H1 (cell line): ENCODE measurements around the gene ZBTB47. TPM values are rescaled to one million over a fixed set of nuclear protein-coding genes. Genes with fewer than 3 reads are reported as not detected.

Experiments used
- CTCF ChIA-PET: fragments of 300-600 bp; sonication (Branson Sonifier 250); formaldehyde crosslinking; loops from one replicate; lab custom pipeline; 2021; ENCODE audit not compliant: partially characterized antibody; lab: Charles Lee
- POLR2A ChIA-PET: fragments of 300-600 bp; sonication (Branson Sonifier 250); formaldehyde crosslinking; loops from one replicate; lab custom pipeline; 2021; ENCODE audit warnings: inconsistent platforms; ENCODE audit not compliant: partially characterized antibody; lab: Charles Lee
- DNase-seq, 2 experiments: peaks; one replicate each; pipeline versions ENCODE4 v3.0.0 to v3.0.0-alpha.2; 2010 to 2022; ENCODE audit warnings: low spot score in 2 of 2, low read depth in 1 of 2, mixed read lengths in 1 of 2
- FAIRE-seq: peaks from 2 replicates; lab custom pipeline; 2011; peaks lifted over from hg19 to GRCh38; lab: Jason Lieb, UNC
- H2AFZ ChIP-seq: 2 replicates; pipeline ENCODE4 v1.8.1; 2012; ENCODE audit warnings: low read length, inconsistent platforms
- H2AK5ac ChIP-seq: 2 replicates; pipeline ENCODE4 v1.6.1; 2013; ENCODE audit warnings: low read depth, low read length
- H2BK120ac ChIP-seq: replicated peaks from 2 replicates; pipeline ENCODE3; 2013; ENCODE audit warnings: low read depth, low read length, inconsistent platforms
- H2BK12ac ChIP-seq: 2 replicates; pipeline ENCODE4 v1.6.1; 2013; ENCODE audit warnings: low read depth, low read length
- H2BK15ac ChIP-seq: 2 replicates; pipeline ENCODE4 v1.6.1; 2013; ENCODE audit warnings: low read length
- H2BK20ac ChIP-seq: 2 replicates; pipeline ENCODE4 v1.6.1; 2013; ENCODE audit warnings: low read length
- H2BK5ac ChIP-seq: 2 replicates; pipeline ENCODE4 v1.6.1; 2013; ENCODE audit warnings: low read depth, low read length
- H3K14ac ChIP-seq: 2 replicates; pipeline ENCODE4 v1.6.1; 2013; ENCODE audit warnings: inconsistent platforms; ENCODE audit not compliant: insufficient read length
- H3K18ac ChIP-seq: 2 replicates; pipeline ENCODE4 v1.6.1; 2013; ENCODE audit warnings: low read length; ENCODE audit errors: extremely low read depth
- H3K23ac ChIP-seq: 2 replicates; pipeline ENCODE4 v1.6.1; 2013; ENCODE audit warnings: inconsistent platforms; ENCODE audit not compliant: insufficient read length
- H3K23me2 ChIP-seq: 2 replicates; pipeline ENCODE4 v1.6.1; 2013; ENCODE audit warnings: low read depth, low read length
- H3K27ac ChIP-seq: 2 replicates; pipeline ENCODE4 v1.6.1; 2011; ENCODE audit warnings: low read depth, low read length, inconsistent platforms
- H3K27me3 ChIP-seq, 4 experiments: replicated peaks in 1 of 4; 1 replicate in 1 of 4; 2 replicates in 3 of 4; pipeline versions ENCODE4 v1.6.1 to v1.8.1; 2011 to 2013; ENCODE audit warnings: low read length in 3 of 4, mild to moderate bottlenecking in 3 of 4, inconsistent platforms in 2 of 4, mixed read lengths in 2 of 4, moderate library complexity in 1 of 4; ENCODE audit not compliant: control insufficient read depth in 3 of 4, insufficient read depth in 3 of 4; ENCODE audit errors: extremely low read depth in 1 of 4
- H3K36me3 ChIP-seq, 4 experiments: 2 replicates each; pipeline versions ENCODE4 v1.6.1 to v1.8.1; 2011 to 2013; ENCODE audit warnings: mild to moderate bottlenecking in 4 of 4, low read length in 3 of 4, moderate library complexity in 2 of 4, control low read depth in 1 of 4, inconsistent platforms in 1 of 4; ENCODE audit not compliant: insufficient read depth in 4 of 4, control insufficient read depth in 2 of 4
- H3K4ac ChIP-seq: replicated peaks from 2 replicates; pipeline ENCODE3; 2013; ENCODE audit warnings: low read length, low read depth, mixed read lengths, inconsistent platforms; ENCODE audit not compliant: insufficient read length
- H3K4me1 ChIP-seq, 4 experiments: replicated peaks in 1 of 4; 1 replicate in 1 of 4; 2 replicates in 3 of 4; pipeline versions ENCODE4 v1.6.1 to v1.8.1; 2011 to 2013; ENCODE audit warnings: low read length in 3 of 4, inconsistent platforms in 2 of 4, mixed read lengths in 1 of 4; ENCODE audit not compliant: insufficient read depth in 4 of 4, control insufficient read depth in 3 of 4
- H3K4me2 ChIP-seq, 2 experiments: 2 replicates each; pipeline versions ENCODE4 v1.6.1 to v1.8.1; 2011 to 2013; ENCODE audit warnings: low read depth in 2 of 2, low read length in 2 of 2, control low read depth in 1 of 2, inconsistent platforms in 1 of 2, mild to moderate bottlenecking in 1 of 2; ENCODE audit not compliant: insufficient read depth in 1 of 2
- H3K4me3 ChIP-seq, 4 experiments: fragments of 200-600, 300-600 bp in 1 of 4; sonication (generic), shearing (Covaris generic), sonication (Bioruptor Twin) in 1 of 4; 2 replicates each; pipeline versions ENCODE4 v1.5.1 to v1.8.1; 2011 to 2016; ENCODE audit warnings: low read length in 4 of 4, low read depth in 3 of 4, control low read depth in 2 of 4, inconsistent platforms in 2 of 4, mild to moderate bottlenecking in 2 of 4, mixed read lengths in 1 of 4, moderate library complexity in 1 of 4; ENCODE audit not compliant: insufficient read depth in 2 of 4; ENCODE audit errors: extremely low read depth in 1 of 4
- H3K56ac ChIP-seq: replicated peaks from 2 replicates; pipeline ENCODE3; 2013; ENCODE audit warnings: low read depth, mild to moderate bottlenecking, mixed read lengths, low read length, inconsistent platforms; ENCODE audit not compliant: insufficient read length
- H3K79me1 ChIP-seq: 2 replicates; pipeline ENCODE4 v1.6.1; 2013; ENCODE audit warnings: low read depth, low read length, control low read depth
- H3K79me2 ChIP-seq, 2 experiments: 2 replicates each; pipeline versions ENCODE4 v1.6.1 to v1.8.1; 2012 to 2013; ENCODE audit warnings: low read length in 2 of 2, mild to moderate bottlenecking in 2 of 2, inconsistent platforms in 1 of 2; ENCODE audit not compliant: insufficient read depth in 2 of 2, control insufficient read depth in 1 of 2
- H3K9ac ChIP-seq, 4 experiments: replicated peaks in 1 of 4; 1 replicate in 1 of 4; 2 replicates in 3 of 4; pipeline versions ENCODE4 v1.6.1 to v1.8.1; 2011 to 2013; ENCODE audit warnings: low read depth in 3 of 4, low read length in 3 of 4, control low read depth in 2 of 4, mild to moderate bottlenecking in 2 of 4, moderate library complexity in 2 of 4, inconsistent platforms in 1 of 4; ENCODE audit errors: extremely low read depth in 1 of 4
- H3K9me3 ChIP-seq, 2 experiments: 2 replicates each; pipeline versions ENCODE4 v1.6.1 to v1.8.1; 2012 to 2013; ENCODE audit warnings: mild to moderate bottlenecking in 2 of 2, moderate library complexity in 2 of 2, control low read depth in 1 of 2, inconsistent platforms in 1 of 2, low read depth in 1 of 2, low read length in 1 of 2, mixed read lengths in 1 of 2; ENCODE audit not compliant: insufficient read depth in 2 of 2
- H4K20me1 ChIP-seq, 2 experiments: replicated peaks in 1 of 2; 2 replicates each; pipeline versions ENCODE3 to v1.8.1; 2011 to 2013; ENCODE audit warnings: inconsistent platforms in 2 of 2, low read length in 2 of 2, mild to moderate bottlenecking in 1 of 2; ENCODE audit not compliant: insufficient read depth in 2 of 2, control insufficient read depth in 1 of 2
- H4K5ac ChIP-seq: 2 replicates; pipeline ENCODE4 v1.6.1; 2013; ENCODE audit warnings: low read length, low read depth, mixed read lengths, inconsistent platforms; ENCODE audit not compliant: insufficient read length
- H4K8ac ChIP-seq: 2 replicates; pipeline ENCODE4 v1.8.0; 2013; ENCODE audit warnings: mild to moderate bottlenecking, moderate library complexity, low read length, inconsistent platforms; ENCODE audit not compliant: insufficient read depth; ENCODE audit errors: extremely low read depth
- H4K91ac ChIP-seq: replicated peaks from 2 replicates; pipeline ENCODE3; 2013; ENCODE audit warnings: low read length, mixed read lengths, inconsistent platforms; ENCODE audit not compliant: insufficient read length
- ATF2 ChIP-seq: IDR thresholded peaks from 2 replicates; pipeline ENCODE4 v1.6.1; 2012; ENCODE audit warnings: low read length, inconsistent platforms
- BACH1 ChIP-seq: IDR thresholded peaks from 2 replicates; pipeline ENCODE4 v1.6.1; 2012; ENCODE audit warnings: low read length, improper control_type of control experiment
- CTBP2 ChIP-seq: IDR thresholded peaks from 2 replicates; pipeline ENCODE4 v1.7.0; 2011; ENCODE audit warnings: borderline replicate concordance, mild to moderate bottlenecking, moderate library complexity, mixed read lengths, low read length; ENCODE audit not compliant: insufficient read depth, insufficient read length
- EZH2 ChIP-seq: fragments of 200-600 bp; sonication (generic); IDR thresholded peaks from 2 replicates; pipeline ENCODE4 v1.7.1; 2012; ENCODE audit warnings: low read depth, mild to moderate bottlenecking, moderate library complexity, low read length, inconsistent platforms; ENCODE audit not compliant: severe bottlenecking
- JUN ChIP-seq: IDR thresholded peaks from 2 replicates; pipeline ENCODE4 v1.6.1; 2011; ENCODE audit warnings: low read depth, mild to moderate bottlenecking, improper control_type of control experiment, low read length
- KDM4A ChIP-seq: IDR thresholded peaks from one replicate; pipeline ENCODE4 v1.7.1; 2012; ENCODE audit warnings: low read depth, mild to moderate bottlenecking, moderate library complexity, low read length, inconsistent platforms; ENCODE audit not compliant: severe bottlenecking
- NRF1 ChIP-seq: IDR thresholded peaks from 2 replicates; pipeline ENCODE4 v1.6.1; 2011; ENCODE audit warnings: mild to moderate bottlenecking, low read depth, low read length, improper control_type of control experiment
- POLR2A ChIP-seq, 2 experiments: IDR thresholded peaks; 1 replicate in 1 of 2; 2 replicates in 1 of 2; pipeline ENCODE4 v1.6.1; 2011; ENCODE audit warnings: low read depth in 2 of 2, low read length in 2 of 2, mild to moderate bottlenecking in 2 of 2; ENCODE audit errors: control extremely low read depth in 1 of 2
- SP1 ChIP-seq: IDR thresholded peaks from 2 replicates; pipeline ENCODE4 v1.6.1; 2011; ENCODE audit warnings: low read depth, low read length
- TCF12 ChIP-seq: IDR thresholded peaks from 2 replicates; pipeline ENCODE4 v1.6.1; 2011; ENCODE audit warnings: low read depth, mild to moderate bottlenecking, low read length
- USF2 ChIP-seq: IDR thresholded peaks from 2 replicates; pipeline ENCODE4 v1.6.1; 2011; ENCODE audit warnings: low read length, improper control_type of control experiment
- polyA plus RNA-seq, 7 experiments: library from polyadenylated mRNA; depleted of rRNA in 3 of 7; stranded (reverse) in 5 of 7; unstranded in 2 of 7; fragments of >200 nt in 5 of 7; fragments of 200-250 nt in 2 of 7; gene quantifications; 1 replicate in 5 of 7; 2 replicates in 1 of 7; 4 replicates in 1 of 7; pipeline versions ENCODE4 v1.2.1 to v1.2.3, GENCODE V29; 2011 to 2013; ENCODE audit warnings: missing spikeins in 2 of 7, mixed read lengths in 2 of 7
- total RNA-seq: library from RNA; stranded (reverse); fragmentation: NEBNext Ultra II Directional; extraction: Animal tissue kit (Norgen Biotek cat#: 25700); gene quantifications from 2 replicates; pipeline ENCODE4 v1.2.1, GENCODE V29; 2021

The ZBTB47 gene
- total and polyA plus RNA-seq, 2 of the 8 experiments (the other 6 are each of a cell fraction or from before 2014, with no cell fraction given) = 2.8 to 4.1 TPM

- H3K4me3 ChIP-seq = no peak overlapping the region
- no peak overlapping the region for H3K4me2 ChIP-seq
- H3K79me1 ChIP-seq = no peaks in the 10 kb centered on the region
- no peak overlapping the region for H2BK15ac ChIP-seq
- H4K20me1 ChIP-seq = no peaks in the 10 kb centered on the region
- H4K8ac ChIP-seq = no peak overlapping the region
- H2BK120ac ChIP-seq = no peak overlapping the region
- H2AFZ ChIP-seq = no peak overlapping the region
- no peak overlapping the region for H2BK12ac ChIP-seq
- H3K14ac ChIP-seq = no peak overlapping the region
- no peaks in the 10 kb centered on the region for H3K36me3 ChIP-seq
- H4K5ac ChIP-seq = no peak overlapping the region
- H3K9me3 ChIP-seq = no peaks in the 10 kb centered on the region
- H4K91ac ChIP-seq = no peak overlapping the region
- H3K27me3 ChIP-seq = 0 out of 7 replicates have a peak, but pooled peaks cover 0 to 2% (median 0%) of the 10 kb centered on the region in 4 experiments
- H3K27ac ChIP-seq = no peak overlapping the region
- H3K56ac ChIP-seq = no peak overlapping the region
- H3K9ac ChIP-seq = no peak overlapping the region
- TF ChIP-seq CTBP2 = no peak
- TF ChIP-seq USF2 = no peak
- no peak for TF ChIP-seq SP1
- no peak for TF ChIP-seq POLR2A (IDR thresholded peaks at IDR 0.05; ENCODE audit: control extremely low read depth in 1 of 2, low read depth in 2 of 2, low read length in 2 of 2)
- no peak for TF ChIP-seq NRF1
- TF ChIP-seq TCF12 = no peak
- no peak for TF ChIP-seq EZH2
- no peak for TF ChIP-seq BACH1
- TF ChIP-seq JUN = no peak
- no peak for TF ChIP-seq KDM4A
- TF ChIP-seq ATF2 = no peak
- no peaks in the 10 kb centered on the region for H3K79me2 ChIP-seq
- no peak overlapping the region for H2BK20ac ChIP-seq
- no peak for DNase-seq
- H3K4ac ChIP-seq = no peak overlapping the region
- no peak overlapping the region for H3K18ac ChIP-seq
- no peak for FAIRE-seq
- no peaks in the 10 kb centered on the region for H3K23me2 ChIP-seq
- ChIA-PET CTCF (interaction anchor here (0.6 to 1.4 kb wide), 4 partner anchors 9 to 62 kb away, joined by 3 to 4 read pairs (median 3); partner anchors contain the start of gene KLHL40), POLR2A (interaction anchor here (1.3 kb wide), 1 partner anchor 18 kb away, joined by 3 read pairs; no protein-coding TSS in a partner anchor)
- H2BK5ac ChIP-seq = no peak overlapping the region
- peaks cover 0 to 4% (median 3%) of the 10 kb centered on the region in 4 experiments; a peak in 4 of 7 replicates for H3K4me1 ChIP-seq
- H2AK5ac ChIP-seq = no peak overlapping the region
- no peak overlapping the region for H3K23ac ChIP-seq
Measured at GRCh38 chr3:42694366-42694765, 40.9 kb downstream of the ZBTB47 start.
